HCT116 (cell line): ENCODE data around the gene SLC25A21. TPM values are rescaled to one million over a fixed set of nuclear protein-coding genes. Genes with fewer than 3 reads are reported as not detected.

Experiments
- ATAC-seq: fragments of 200-7000 bp; cut with Tn5 transposase; 2 replicates; pipeline ENCODE4 v1.9.1; 2020; ENCODE audit warnings: mild to moderate bottlenecking, moderate library complexity
- BruUV-seq: library from RNA; stranded (reverse); fragments of 400-500 nt; replicated peaks from 2 replicates; lab custom pipeline; 2021; lab: Mats Ljungman, UMichigan
- CTCF ChIA-PET: fragments of 300-600 bp; sonication (Branson Sonifier 250); formaldehyde crosslinking; loops from one replicate; lab custom pipeline; 2021; ENCODE audit warnings: antibody characterized with exemption; lab: Charles Lee
- POLR2A ChIA-PET: fragments of 300-600, 350-600 bp; sonication (Branson Sonifier 250); formaldehyde crosslinking; loops from one replicate; lab custom pipeline; 2021; ENCODE audit warnings: antibody characterized with exemption; lab: Charles Lee
- RAD21 ChIA-PET, 2 experiments: fragments of 300-600 bp; sonication (Branson Sonifier 250); formaldehyde crosslinking; loops; one replicate each; lab custom pipeline; 2023; ENCODE audit warnings: low total read pairs in 2 of 2; ENCODE audit not compliant: uncharacterized antibody in 2 of 2, unreplicated experiment in 2 of 2, low non-redundant PET in 1 of 2; lab: Charles Lee
- DNase-seq: peaks from one replicate; pipeline ENCODE4 v3.0.0-alpha.2; 2010; ENCODE audit warnings: low read depth, low spot score
- H2AFZ ChIP-seq: fragments of 200-600 bp; shearing (Covaris generic), sonication (generic); 2 replicates; pipeline ENCODE4 v1.6.1; 2017; ENCODE audit warnings: low read depth, mixed run types, mixed read lengths, antibody characterized with exemption, low read length; ENCODE audit not compliant: poor library complexity, severe bottlenecking
- H3K27ac ChIP-seq: 2 replicates; pipeline ENCODE4 v1.5.1; 2012; ENCODE audit warnings: low read depth, low read length
- H3K27me3 ChIP-seq: fragments of 200-600 bp; sonication (generic); 2 replicates; pipeline ENCODE4 v1.6.1; 2016; ENCODE audit warnings: mixed run types, low read length, mixed read lengths; ENCODE audit not compliant: insufficient read depth
- H3K36me3 ChIP-seq, 2 experiments: fragments of 200-500 bp in 1 of 2; fragments of 200-600 bp in 1 of 2; sonication (Bioruptor generic) in 1 of 2; sonication (generic) in 1 of 2; 2 replicates each; pipeline versions ENCODE4 v1.5.1 to v1.6.1; 2014 to 2016; ENCODE audit warnings: low read length in 2 of 2, inconsistent platforms in 1 of 2, mixed read lengths in 1 of 2, mixed run types in 1 of 2; ENCODE audit not compliant: insufficient read depth in 2 of 2, control insufficient read depth in 1 of 2
- H3K4me1 ChIP-seq, 2 experiments: fragments of 200-600 bp in 1 of 2; sonication (generic) in 1 of 2; 2 replicates each; pipeline versions ENCODE4 v1.5.1 to v1.6.1; 2012 to 2017; ENCODE audit warnings: low read length in 2 of 2, inconsistent platforms in 1 of 2, mild to moderate bottlenecking in 1 of 2, mixed read lengths in 1 of 2, mixed run types in 1 of 2, moderate library complexity in 1 of 2; ENCODE audit not compliant: insufficient read depth in 2 of 2, control insufficient read depth in 1 of 2
- H3K4me2 ChIP-seq: fragments of 200-600 bp; sonication (generic); 2 replicates; pipeline ENCODE4 v1.6.1; 2017; ENCODE audit warnings: mixed run types, low read length, mixed read lengths
- H3K4me3 ChIP-seq, 2 experiments: fragments of 200-600 bp in 1 of 2; sonication (generic) in 1 of 2; replicated peaks in 1 of 2; 2 replicates each; pipeline ENCODE4 v1.5.1; 2011 to 2016; ENCODE audit warnings: low read length in 2 of 2, control low read depth in 1 of 2, low read depth in 1 of 2, mild to moderate bottlenecking in 1 of 2, mixed read lengths in 1 of 2, mixed run types in 1 of 2
- H3K79me2 ChIP-seq: fragments of 200-600 bp; sonication (generic); 2 replicates; pipeline ENCODE4 v1.6.1; 2017; ENCODE audit warnings: mild to moderate bottlenecking, mixed run types, low read length, moderate library complexity, mixed read lengths; ENCODE audit not compliant: insufficient read depth
- H3K9ac ChIP-seq: fragments of 200-600 bp; sonication (generic); 2 replicates; pipeline ENCODE4 v1.6.1; 2016; ENCODE audit warnings: low read length, mixed read lengths
- H3K9me2 ChIP-seq: fragments of 200-600 bp; sonication (generic), shearing (Covaris generic); 2 replicates; pipeline ENCODE4 v1.6.1; 2017; ENCODE audit warnings: mixed run types, mild to moderate bottlenecking, moderate library complexity; ENCODE audit not compliant: insufficient read depth
- H3K9me3 ChIP-seq, 2 experiments: fragments of 200-500 bp in 1 of 2; fragments of 200-600 bp in 1 of 2; sonication (Bioruptor generic) in 1 of 2; sonication (generic) in 1 of 2; 2 replicates each; pipeline ENCODE4 v1.6.1; 2014 to 2017; ENCODE audit warnings: low read length in 2 of 2, mixed read lengths in 2 of 2, inconsistent platforms in 1 of 2, low read depth in 1 of 2, mild to moderate bottlenecking in 1 of 2, mixed run types in 1 of 2, moderate library complexity in 1 of 2; ENCODE audit not compliant: control insufficient read depth in 1 of 2, insufficient read depth in 1 of 2
- H4K20me1 ChIP-seq: fragments of 200-600 bp; sonication (generic), shearing (Covaris generic); 2 replicates; pipeline ENCODE4 v1.6.1; 2017; ENCODE audit warnings: mixed run types, mild to moderate bottlenecking, moderate library complexity; ENCODE audit not compliant: insufficient read depth
- ATF3 ChIP-seq: IDR thresholded peaks from 2 replicates; pipeline ENCODE4 v1.6.1; 2012
- CBX3 ChIP-seq: IDR thresholded peaks from 2 replicates; pipeline ENCODE4 v1.6.1; 2012; ENCODE audit warnings: low read depth
- CEBPB ChIP-seq: IDR thresholded peaks from 2 replicates; pipeline ENCODE4 v1.6.1; 2012; ENCODE audit warnings: low read depth
- EGR1 ChIP-seq: IDR thresholded peaks from 2 replicates; pipeline ENCODE4 v1.6.1; 2012; ENCODE audit warnings: low read depth
- ELF1 ChIP-seq: IDR thresholded peaks from 2 replicates; pipeline ENCODE4 v1.6.1; 2012; ENCODE audit warnings: low read depth, borderline replicate concordance
- EZH2 ChIP-seq: fragments of 200-600 bp; sonication (generic); IDR thresholded peaks from 2 replicates; pipeline ENCODE4 v1.6.1; 2017; ENCODE audit warnings: antibody characterized with exemption, mixed run types
- FOSL1 ChIP-seq: IDR thresholded peaks from 2 replicates; pipeline ENCODE4 v1.6.1; 2012; ENCODE audit warnings: low read depth
- JUND ChIP-seq: IDR thresholded peaks from 2 replicates; pipeline ENCODE4 v1.6.1; 2012
- MAX ChIP-seq: IDR thresholded peaks from 2 replicates; pipeline ENCODE4 v1.6.1; 2012
- POLR2A ChIP-seq: IDR thresholded peaks from 2 replicates; pipeline ENCODE4 v1.7.0; 2011; ENCODE audit warnings: borderline replicate concordance; ENCODE audit not compliant: insufficient read depth, insufficient read length; ENCODE audit errors: extremely low read depth
- POLR2AphosphoS5 ChIP-seq: IDR thresholded peaks from 2 replicates; pipeline ENCODE4 v1.6.1; 2011; ENCODE audit warnings: mild to moderate bottlenecking, low read depth, low read length, moderate library complexity
- REST ChIP-seq: IDR thresholded peaks from 2 replicates; pipeline ENCODE4 v1.6.1; 2012; ENCODE audit warnings: low read depth
- SIN3A ChIP-seq: IDR thresholded peaks from 2 replicates; pipeline ENCODE4 v1.6.1; 2012; ENCODE audit warnings: low read depth
- SP1 ChIP-seq: IDR thresholded peaks from 2 replicates; pipeline ENCODE4 v1.6.1; 2012; ENCODE audit warnings: low read depth
- SRF ChIP-seq: IDR thresholded peaks from 2 replicates; pipeline ENCODE4 v1.6.1; 2012; ENCODE audit warnings: low read depth
- TCF7L2 ChIP-seq: IDR thresholded peaks from 2 replicates; pipeline ENCODE4 v1.7.0; 2011; ENCODE audit warnings: borderline replicate concordance, inconsistent platforms; ENCODE audit not compliant: insufficient read depth, insufficient read length; ENCODE audit errors: extremely low read depth
- YY1 ChIP-seq: IDR thresholded peaks from 2 replicates; pipeline ENCODE4 v1.6.1; 2011; ENCODE audit warnings: low read length, low read depth, moderate library complexity, mild to moderate bottlenecking; ENCODE audit not compliant: insufficient replicate concordance; ENCODE audit errors: extremely low read depth
- ZNF274 ChIP-seq: fragments of 200-500 bp; sonication (Bioruptor generic); IDR thresholded peaks from 2 replicates; pipeline ENCODE4 v1.6.1; 2014; ENCODE audit warnings: mild to moderate bottlenecking, low read depth, low read length, inconsistent platforms
- intact Hi-C: fragments of 100-400 bp; cut with micrococcal nuclease; formaldehyde crosslinking; loops from 2 replicates; pipeline ENCODE4 v1.10.0; 2022
- total RNA-seq: library from RNA; stranded (reverse); gene quantifications from one replicate; pipeline ENCODE4 v1.2.1, GENCODE V29; 2021; ENCODE audit not compliant: unreplicated experiment

The SLC25A21 gene
- total RNA-seq, 1 experiment from 2014 or later: 3.5 TPM

GRCh38 chr14:36656687-36657398, 515.6 kb downstream of the SLC25A21 start:
- CTCF ChIA-PET: interaction anchor here (0.7 to 2.0 kb wide), 7 partner anchors 10 to 493 kb away, joined by 3 to 8 read pairs (median 3); no protein-coding TSS in a partner anchor
- POLR2A ChIA-PET: no interaction called here
- ATAC-seq: no peak
- RAD21 ChIA-PET: interaction anchor here in 1 of 2 experiments (0.6 kb wide), 1 partner anchor 104 kb away, joined by 3 read pairs; no protein-coding TSS in a partner anchor
- Histone ChIP-seq H3K4me2 (peak overlapping the region; percentile 83), H3K4me1 (peaks cover 5 to 20% of the 10 kb centered on the region in 2 experiments; a peak in 3 of 4 replicates), H3K79me2 (no peaks in the 10 kb centered on the region), H3K27me3 (no peaks in the 10 kb centered on the region), H3K4me3 (no peak overlapping the region), H2AFZ (peak overlapping the region; percentile 49), H3K9me2 (no peaks in the 10 kb centered on the region), H3K9ac (no peak overlapping the region), H3K27ac (no peak overlapping the region), H4K20me1 (no peaks in the 10 kb centered on the region), H3K9me3 (no peaks in the 10 kb centered on the region), H3K36me3 (no peaks in the 10 kb centered on the region)
- intact Hi-C loops: no loop called here
- no TSS peak for BruUV-seq
- DNase-seq: no peak
- TF ChIP-seq CBX3 (no peak), SRF (no peak), MAX (no peak), SIN3A (no peak), ATF3 (no peak), FOSL1 (no peak), CEBPB (no peak), EZH2 (no peak), YY1 (no peak), ZNF274 (no peak), ELF1 (no peak), REST (no peak), POLR2AphosphoS5 (no peak), SP1 (no peak), POLR2A (no peak), JUND (no peak), EGR1 (no peak), TCF7L2 (no peak)
